ENCODE results near the gene APCDD1L. TPM values are rescaled to one million over a fixed set of nuclear protein-coding genes. Genes with fewer than 3 reads are reported as not detected.

APCDD1L gene
- total RNA-seq, 1 donor = 16.3 TPM

- no peaks in the 10 kb centered on the region for H3K9me3 ChIP-seq (ENCODE audit: low read depth, low read length)
- H3K36me3 ChIP-seq (ENCODE audit: insufficient read depth, low read length) = peaks cover 6% of the 10 kb centered on the region
- H3K79me2 ChIP-seq (ENCODE audit: insufficient read depth, low read length) = peaks cover 5% of the 10 kb centered on the region
- TF ChIP-seq CTCF (IDR thresholded peaks at IDR 0.05; ENCODE audit: extremely low read depth, low read depth, low read length) = no peak
- peaks cover 6% of the 10 kb centered on the region for H4K20me1 ChIP-seq (ENCODE audit: insufficient read depth, low read length)
- peaks cover 9% of the 10 kb centered on the region for H3K4me1 ChIP-seq (ENCODE audit: insufficient read depth, low read length)
- H3K27ac ChIP-seq (ENCODE audit: low read depth, low read length) = no peak overlapping the region
- DNase-seq (ENCODE audit: insufficient read length, low spot score, missing footprints) = no peak
- no peak overlapping the region for H2AFZ ChIP-seq (ENCODE audit: low read length)
- no peak overlapping the region for H3K4me2 ChIP-seq (ENCODE audit: insufficient read depth, low read length)
- no peaks in the 10 kb centered on the region for H3K27me3 ChIP-seq (ENCODE audit: insufficient read depth, low read length)
- H3K4me3 ChIP-seq (ENCODE audit: insufficient read depth, low read length) = no peak overlapping the region
Observed at GRCh38 chr20:58469616-58470015, 45.6 kb downstream of the APCDD1L start.

- Histone ChIP-seq H3K27ac (ENCODE audit: low read depth, low read length) (no peak overlapping the region), H3K79me2 (ENCODE audit: insufficient read depth, low read length) (peaks cover 2% of the 10 kb centered on the region), H3K4me3 (ENCODE audit: insufficient read depth, low read length) (no peak overlapping the region), H3K9me3 (ENCODE audit: low read depth, low read length) (no peaks in the 10 kb centered on the region), H3K4me2 (ENCODE audit: insufficient read depth, low read length) (no peak overlapping the region), H2AFZ (ENCODE audit: low read length) (no peak overlapping the region), H3K36me3 (ENCODE audit: insufficient read depth, low read length) (peaks cover 6% of the 10 kb centered on the region), H4K20me1 (ENCODE audit: insufficient read depth, low read length) (peaks cover 6% of the 10 kb centered on the region), H3K27me3 (ENCODE audit: insufficient read depth, low read length) (no peaks in the 10 kb centered on the region), H3K4me1 (ENCODE audit: insufficient read depth, low read length) (peaks cover 13% of the 10 kb centered on the region)
- DNase-seq (ENCODE audit: insufficient read length, low spot score, missing footprints) = no peak
- no peak for TF ChIP-seq CTCF (IDR thresholded peaks at IDR 0.05; ENCODE audit: extremely low read depth, low read depth, low read length)
Observed at GRCh38 chr20:58467572-58468527, 47.3 kb downstream of the APCDD1L start.

- peaks cover 2% of the 10 kb centered on the region for H3K79me2 ChIP-seq (ENCODE audit: insufficient read depth, low read length)
- DNase-seq (ENCODE audit: insufficient read length, low spot score, missing footprints) = no peak
- H3K4me3 ChIP-seq (ENCODE audit: insufficient read depth, low read length) = no peak overlapping the region
- no peak overlapping the region for H3K27ac ChIP-seq (ENCODE audit: low read depth, low read length)
- no peaks in the 10 kb centered on the region for H3K27me3 ChIP-seq (ENCODE audit: insufficient read depth, low read length)
- peaks cover 13% of the 10 kb centered on the region for H3K4me1 ChIP-seq (ENCODE audit: insufficient read depth, low read length)
- no peak for TF ChIP-seq CTCF (IDR thresholded peaks at IDR 0.05; ENCODE audit: extremely low read depth, low read depth, low read length)
- no peak overlapping the region for H3K4me2 ChIP-seq (ENCODE audit: insufficient read depth, low read length)
- peaks cover 6% of the 10 kb centered on the region for H3K36me3 ChIP-seq (ENCODE audit: insufficient read depth, low read length)
- H4K20me1 ChIP-seq (ENCODE audit: insufficient read depth, low read length) = peaks cover 5% of the 10 kb centered on the region
- H2AFZ ChIP-seq (ENCODE audit: low read length) = no peak overlapping the region
- no peaks in the 10 kb centered on the region for H3K9me3 ChIP-seq (ENCODE audit: low read depth, low read length)
Observed at GRCh38 chr20:58466729-58467571, 48.2 kb downstream of the APCDD1L start.

Data from osteoblast (primary cell).